Neural cell (in vitro differentiated cells): ENCODE data around the gene DNAJB1. TPM values are rescaled to one million over a fixed set of nuclear protein-coding genes. Genes with fewer than 3 reads are reported as not detected.

Experiments
- H2AFZ ChIP-seq: fragments of 200-600, 300-800 bp; sonication (generic), shearing (Covaris generic); 2 replicates; pipeline ENCODE4 v1.6.0; 2014; ENCODE audit warnings: low read depth, mild to moderate bottlenecking, antibody characterized with exemption, low read length, moderate library complexity
- H3F3A ChIP-seq: fragments of 200-600 bp; shearing (Covaris generic); 2 replicates; pipeline ENCODE4 v1.6.1; 2016; ENCODE audit warnings: mild to moderate bottlenecking, moderate library complexity, mixed read lengths, antibody characterized with exemption, low read length; ENCODE audit not compliant: insufficient read depth, poor library complexity, severe bottlenecking
- H3K27ac ChIP-seq: fragments of 200-600, 300-800 bp; sonication (generic), shearing (Covaris generic); 2 replicates; pipeline ENCODE4 v1.5.1; 2014; ENCODE audit warnings: mild to moderate bottlenecking, low read length, moderate library complexity
- H3K27me3 ChIP-seq: fragments of 300-800, 200-600 bp; sonication (generic), shearing (Covaris generic); 2 replicates; pipeline ENCODE4 v1.6.0; 2014; ENCODE audit warnings: mild to moderate bottlenecking, low read depth, low read length, moderate library complexity; ENCODE audit not compliant: insufficient read depth
- H3K36me3 ChIP-seq: fragments of 300-800, 200-600 bp; sonication (generic), shearing (Covaris generic); 2 replicates; pipeline ENCODE4 v1.5.1; 2014; ENCODE audit warnings: mild to moderate bottlenecking, antibody characterized with exemption, low read length, moderate library complexity; ENCODE audit not compliant: insufficient read depth
- H3K4me2 ChIP-seq: fragments of 300-800, 200-600 bp; sonication (generic), shearing (Covaris generic); 2 replicates; pipeline ENCODE4 v1.6.0; 2014; ENCODE audit warnings: mild to moderate bottlenecking, low read length
- H3K4me3 ChIP-seq: fragments of 300-800, 200-600 bp; sonication (generic), shearing (Covaris generic); 2 replicates; pipeline ENCODE4 v1.5.1; 2014; ENCODE audit warnings: mild to moderate bottlenecking, low read length, moderate library complexity
- H3K79me2 ChIP-seq: fragments of 200-600 bp; shearing (Covaris generic); replicated peaks from 2 replicates; pipeline ENCODE4 v1.6.0; 2014; ENCODE audit warnings: mild to moderate bottlenecking, low read length, moderate library complexity; ENCODE audit not compliant: insufficient read depth
- H3K9ac ChIP-seq: fragments of 300-800, 200-600 bp; sonication (generic), shearing (Covaris generic); 2 replicates; pipeline ENCODE4 v1.6.1; 2016; ENCODE audit warnings: mild to moderate bottlenecking, low read length, mixed read lengths
- H3K9me2 ChIP-seq: fragments of 200-600 bp; shearing (Covaris generic); 2 replicates; pipeline ENCODE4 v1.6.1; 2016; ENCODE audit warnings: mild to moderate bottlenecking, low read length, mixed read lengths; ENCODE audit not compliant: insufficient read depth
- H3K9me3 ChIP-seq: fragments of 200-600, 300-800 bp; sonication (generic), shearing (Covaris generic); 2 replicates; pipeline ENCODE4 v1.6.1; 2016; ENCODE audit warnings: mild to moderate bottlenecking, mixed run types, low read length, moderate library complexity, mixed read lengths
- H4K20me1 ChIP-seq: fragments of 200-600 bp; shearing (Covaris generic); 2 replicates; pipeline ENCODE4 v1.6.1; 2016; ENCODE audit warnings: mild to moderate bottlenecking, mixed run types; ENCODE audit not compliant: insufficient read depth
- EP300 ChIP-seq: fragments of 450-650 bp; conservative IDR thresholded peaks from 2 replicates; pipeline ENCODE4 v1.6.1; 2014; ENCODE audit warnings: antibody characterized with exemption, mild to moderate bottlenecking, moderate library complexity; ENCODE audit not compliant: poor library complexity, severe bottlenecking
- EZH2 ChIP-seq: fragments of 200-600, 300-800 bp; shearing (Covaris generic), sonication (generic); IDR thresholded peaks from 2 replicates; pipeline ENCODE4 v1.6.1; 2014; ENCODE audit warnings: antibody characterized with exemption, low read length, borderline replicate concordance, mild to moderate bottlenecking; ENCODE audit not compliant: insufficient read depth, poor library complexity, severe bottlenecking
- MXI1 ChIP-seq: fragments of 450-650 bp; conservative IDR thresholded peaks from 2 replicates; pipeline ENCODE4 v1.6.1; 2014; ENCODE audit warnings: antibody characterized with exemption, mild to moderate bottlenecking; ENCODE audit not compliant: poor library complexity, severe bottlenecking
- POLR2AphosphoS5 ChIP-seq: IDR thresholded peaks from 2 replicates; pipeline ENCODE4 v1.6.1; 2012
- RAD21 ChIP-seq: fragments of 450-650 bp; conservative IDR thresholded peaks from 2 replicates; pipeline ENCODE4 v1.6.1; 2014; ENCODE audit warnings: antibody characterized with exemption, mild to moderate bottlenecking, moderate library complexity
- REST ChIP-seq: IDR thresholded peaks from 2 replicates; pipeline ENCODE4 v1.6.1; 2012; ENCODE audit warnings: borderline replicate concordance
- SMC3 ChIP-seq: fragments of 450-650 bp; conservative IDR thresholded peaks from 2 replicates; pipeline ENCODE4 v1.6.1; 2014; ENCODE audit warnings: antibody characterized with exemption, mild to moderate bottlenecking, moderate library complexity; ENCODE audit not compliant: poor library complexity
- TAF1 ChIP-seq: IDR thresholded peaks from 2 replicates; pipeline ENCODE4 v1.6.1; 2012; ENCODE audit warnings: low read depth
- polyA plus RNA-seq: library from polyadenylated mRNA; depleted of rRNA; stranded (reverse); fragments of >200 nt; gene quantifications from 2 replicates; pipeline ENCODE4 v1.2.3, GENCODE V29; 2014
- TF ChIP-seq, protein P1 (sequence below): fragments of 450-650 bp; IDR thresholded peaks from 2 replicates; pipeline ENCODE4 v1.5.1; 2014; ENCODE audit warnings: antibody characterized with exemption, mild to moderate bottlenecking, moderate library complexity; ENCODE audit not compliant: poor library complexity, severe bottlenecking

Gene DNAJB1
- polyA plus RNA-seq, 1 donor from 2014 or later, result 64.6 TPM

DNA sequence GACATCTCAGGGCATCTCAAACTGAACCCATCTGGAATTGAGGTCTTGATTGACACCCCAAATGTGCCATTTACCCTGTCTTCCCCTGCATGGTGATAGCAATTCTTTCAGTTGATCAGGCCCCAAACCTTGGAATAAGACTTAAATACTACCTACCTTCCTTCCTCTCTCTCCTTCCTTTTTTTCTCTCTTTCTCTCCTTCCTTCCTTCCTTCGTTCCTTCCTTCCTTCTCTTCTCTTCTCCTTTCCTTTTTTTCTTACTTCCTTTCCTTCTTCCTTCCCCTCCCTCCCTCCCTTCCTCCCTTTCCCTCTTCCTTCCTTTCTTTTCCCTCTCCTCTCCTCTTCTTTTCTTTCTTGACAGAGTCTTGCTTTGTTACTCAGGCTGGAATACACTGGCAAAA, 14.9 kb downstream of the DNAJB1 start (continued):
- TF ChIP-seq, protein P1, sequence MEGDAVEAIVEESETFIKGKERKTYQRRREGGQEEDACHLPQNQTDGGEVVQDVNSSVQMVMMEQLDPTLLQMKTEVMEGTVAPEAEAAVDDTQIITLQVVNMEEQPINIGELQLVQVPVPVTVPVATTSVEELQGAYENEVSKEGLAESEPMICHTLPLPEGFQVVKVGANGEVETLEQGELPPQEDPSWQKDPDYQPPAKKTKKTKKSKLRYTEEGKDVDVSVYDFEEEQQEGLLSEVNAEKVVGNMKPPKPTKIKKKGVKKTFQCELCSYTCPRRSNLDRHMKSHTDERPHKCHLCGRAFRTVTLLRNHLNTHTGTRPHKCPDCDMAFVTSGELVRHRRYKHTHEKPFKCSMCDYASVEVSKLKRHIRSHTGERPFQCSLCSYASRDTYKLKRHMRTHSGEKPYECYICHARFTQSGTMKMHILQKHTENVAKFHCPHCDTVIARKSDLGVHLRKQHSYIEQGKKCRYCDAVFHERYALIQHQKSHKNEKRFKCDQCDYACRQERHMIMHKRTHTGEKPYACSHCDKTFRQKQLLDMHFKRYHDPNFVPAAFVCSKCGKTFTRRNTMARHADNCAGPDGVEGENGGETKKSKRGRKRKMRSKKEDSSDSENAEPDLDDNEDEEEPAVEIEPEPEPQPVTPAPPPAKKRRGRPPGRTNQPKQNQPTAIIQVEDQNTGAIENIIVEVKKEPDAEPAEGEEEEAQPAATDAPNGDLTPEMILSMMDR, result no peak
- no peak for TF ChIP-seq SMC3

GRCh38 chr19:14502334-14503092, 15.7 kb downstream of the DNAJB1 start:
- TF ChIP-seq REST (no peak), POLR2AphosphoS5 (no peak), MXI1 (no peak), EZH2 (no peak), EP300 (no peak), RAD21 (no peak), TAF1 (no peak), SMC3 (no peak)
- TF ChIP-seq, protein P1, result no peak
- no peaks in the 10 kb centered on the region for H4K20me1 ChIP-seq
- H3K4me3 ChIP-seq, result no peak overlapping the region
- H3K9ac ChIP-seq, result no peak overlapping the region
- H3K27ac ChIP-seq, result no peak overlapping the region
- H3K27me3 ChIP-seq, result no peaks in the 10 kb centered on the region
- no peak overlapping the region for H2AFZ ChIP-seq
- no peaks in the 10 kb centered on the region for H3F3A ChIP-seq
- H3K9me2 ChIP-seq, result no peaks in the 10 kb centered on the region
- no peaks in the 10 kb centered on the region for H3K9me3 ChIP-seq
- no peaks in the 10 kb centered on the region for H3K79me2 ChIP-seq
- H3K36me3 ChIP-seq, result no peaks in the 10 kb centered on the region
- no peak overlapping the region for H3K4me2 ChIP-seq
